Astrocyte of the spinal cord (primary cell): ENCODE data around the gene FGFBP3.

ENCODE experiments used
- DNase-seq: peaks from one replicate; pipeline ENCODE4 v3.0.0; 2011; ENCODE audit warnings: low read depth, low spot score
- H3K4me3 ChIP-seq: 2 replicates; pipeline ENCODE4 v1.5.1; 2011; ENCODE audit warnings: low read depth, mild to moderate bottlenecking, low read length, moderate library complexity
- in situ Hi-C: cut with HindIII; loops from 2 replicates; pipeline ENCODE4 v1.10.0; 2017; ENCODE audit warnings: low sequenced_read_pairs
- TF ChIP-seq, protein P1 (sequence below): IDR thresholded peaks from 2 replicates; pipeline ENCODE4 v1.5.1; 2012; ENCODE audit warnings: low read depth, mild to moderate bottlenecking, low read length, inconsistent platforms

The FGFBP3 gene, protein sequence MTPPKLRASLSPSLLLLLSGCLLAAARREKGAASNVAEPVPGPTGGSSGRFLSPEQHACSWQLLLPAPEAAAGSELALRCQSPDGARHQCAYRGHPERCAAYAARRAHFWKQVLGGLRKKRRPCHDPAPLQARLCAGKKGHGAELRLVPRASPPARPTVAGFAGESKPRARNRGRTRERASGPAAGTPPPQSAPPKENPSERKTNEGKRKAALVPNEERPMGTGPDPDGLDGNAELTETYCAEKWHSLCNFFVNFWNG

DNA sequence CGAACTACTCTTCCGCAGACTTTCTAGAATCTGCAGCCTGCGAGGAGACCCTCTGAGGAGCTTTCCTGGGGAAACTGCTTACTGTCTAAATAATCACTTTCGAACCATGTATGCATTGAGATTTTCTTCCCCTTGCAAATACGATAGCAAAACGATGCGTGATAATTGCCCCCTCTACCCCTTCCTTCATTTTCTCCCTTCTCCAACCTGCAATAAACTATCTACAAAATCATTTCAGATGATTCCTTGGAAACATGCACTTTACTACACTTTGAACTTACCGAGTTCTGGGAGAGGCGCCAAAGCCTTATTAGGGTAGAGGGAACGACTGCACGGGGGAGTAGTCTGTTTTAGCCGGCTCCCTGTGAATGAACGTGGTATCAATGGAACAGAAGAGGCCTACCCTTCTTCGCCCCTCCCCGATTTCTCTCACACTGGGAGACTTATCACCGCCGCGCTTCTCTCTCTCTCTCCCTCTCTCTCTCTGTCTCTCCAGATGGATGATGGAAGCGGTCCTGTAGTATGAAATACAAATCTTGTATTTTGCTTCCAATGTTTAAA is at the start of gene FGFBP3:
TSS of gene FGFBP3 (minus strand) at position 370 of the 561 bp plus-strand sequence. CDS start 517 bp downstream, outside the sequence.
- peak; percentile 55 for DNase-seq
- H3K4me3 ChIP-seq = peak within 1 kb of the TSS; percentile 67
- in situ Hi-C loops = no loop called here
- TF ChIP-seq, protein P1, sequence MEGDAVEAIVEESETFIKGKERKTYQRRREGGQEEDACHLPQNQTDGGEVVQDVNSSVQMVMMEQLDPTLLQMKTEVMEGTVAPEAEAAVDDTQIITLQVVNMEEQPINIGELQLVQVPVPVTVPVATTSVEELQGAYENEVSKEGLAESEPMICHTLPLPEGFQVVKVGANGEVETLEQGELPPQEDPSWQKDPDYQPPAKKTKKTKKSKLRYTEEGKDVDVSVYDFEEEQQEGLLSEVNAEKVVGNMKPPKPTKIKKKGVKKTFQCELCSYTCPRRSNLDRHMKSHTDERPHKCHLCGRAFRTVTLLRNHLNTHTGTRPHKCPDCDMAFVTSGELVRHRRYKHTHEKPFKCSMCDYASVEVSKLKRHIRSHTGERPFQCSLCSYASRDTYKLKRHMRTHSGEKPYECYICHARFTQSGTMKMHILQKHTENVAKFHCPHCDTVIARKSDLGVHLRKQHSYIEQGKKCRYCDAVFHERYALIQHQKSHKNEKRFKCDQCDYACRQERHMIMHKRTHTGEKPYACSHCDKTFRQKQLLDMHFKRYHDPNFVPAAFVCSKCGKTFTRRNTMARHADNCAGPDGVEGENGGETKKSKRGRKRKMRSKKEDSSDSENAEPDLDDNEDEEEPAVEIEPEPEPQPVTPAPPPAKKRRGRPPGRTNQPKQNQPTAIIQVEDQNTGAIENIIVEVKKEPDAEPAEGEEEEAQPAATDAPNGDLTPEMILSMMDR = no peak

DNA sequence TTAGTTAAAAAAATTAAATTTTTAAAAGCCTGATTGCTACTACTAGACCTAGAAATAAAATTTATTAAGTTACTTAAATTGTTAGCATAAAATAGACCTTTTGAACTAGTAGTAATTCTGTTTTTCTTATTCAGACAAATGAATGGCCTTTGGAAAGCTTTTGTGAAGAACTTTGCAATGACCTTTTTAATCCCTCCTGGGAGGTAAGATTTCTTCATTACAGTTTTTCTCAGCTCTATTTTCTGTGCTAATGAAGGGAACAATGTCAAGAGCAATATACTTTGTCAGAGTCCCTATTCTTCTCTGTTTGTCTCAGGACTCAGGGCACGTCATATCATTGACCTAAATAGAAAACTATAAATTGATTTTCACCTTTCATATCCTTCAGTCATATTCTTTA is 47.8 kb upstream of the FGFBP3 start:
- DNase-seq = no peak
- no peak overlapping the region for H3K4me3 ChIP-seq
- in situ Hi-C loops = no loop called here
- TF ChIP-seq, protein P1 = no peak

DNA sequence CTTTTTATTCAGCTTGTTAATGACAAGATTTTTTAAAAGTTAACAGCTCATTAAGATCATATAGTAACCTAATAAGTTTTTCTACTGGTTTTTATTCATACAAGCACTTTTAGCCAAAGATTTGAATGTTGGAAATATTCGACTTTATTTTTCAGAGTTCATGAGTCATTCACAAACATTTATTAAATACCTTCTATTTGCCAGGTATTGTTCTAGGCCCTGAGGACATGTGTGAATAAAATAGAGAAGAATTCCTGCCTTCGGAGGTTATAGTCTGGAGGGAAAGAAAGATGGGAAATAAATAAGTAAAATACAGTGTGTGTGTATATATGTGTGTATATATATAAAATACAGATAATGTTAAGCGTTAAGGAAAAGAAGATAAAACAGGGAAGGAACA is 45.8 kb upstream of the FGFBP3 start:
- TF ChIP-seq, protein P1 = no peak
- no peak for DNase-seq
- in situ Hi-C loops = no loop called here
- no peak overlapping the region for H3K4me3 ChIP-seq

DNA sequence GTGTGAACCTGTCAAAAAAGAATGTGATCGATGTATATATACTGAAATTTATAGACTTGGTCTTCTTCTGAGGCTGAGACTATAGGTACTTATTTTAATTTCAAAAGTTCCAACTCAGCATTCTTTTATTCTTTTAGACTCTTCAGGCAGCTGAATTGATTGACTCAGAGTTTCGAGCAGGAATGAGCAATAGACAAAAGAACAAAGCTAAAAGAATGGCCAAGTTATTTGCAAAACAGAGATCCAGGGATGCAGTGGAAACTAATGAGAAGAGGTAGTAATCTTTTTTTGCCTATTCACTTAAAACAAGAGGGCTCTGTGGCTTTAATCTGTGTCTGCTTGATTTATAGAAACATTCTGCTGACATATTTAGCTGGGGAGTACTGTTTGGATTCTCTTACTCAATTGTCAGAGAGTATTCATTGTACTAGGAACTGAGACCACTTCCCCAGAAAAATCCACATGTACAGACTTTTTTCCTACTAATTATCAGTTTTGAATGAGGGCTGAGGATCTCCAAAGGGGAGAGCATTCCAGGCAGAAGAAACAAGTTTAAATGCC is 44.4 kb upstream of the FGFBP3 start:
- in situ Hi-C loops = no loop called here
- no peak overlapping the region for H3K4me3 ChIP-seq
- TF ChIP-seq, protein P1 = no peak
- DNase-seq = no peak

DNA sequence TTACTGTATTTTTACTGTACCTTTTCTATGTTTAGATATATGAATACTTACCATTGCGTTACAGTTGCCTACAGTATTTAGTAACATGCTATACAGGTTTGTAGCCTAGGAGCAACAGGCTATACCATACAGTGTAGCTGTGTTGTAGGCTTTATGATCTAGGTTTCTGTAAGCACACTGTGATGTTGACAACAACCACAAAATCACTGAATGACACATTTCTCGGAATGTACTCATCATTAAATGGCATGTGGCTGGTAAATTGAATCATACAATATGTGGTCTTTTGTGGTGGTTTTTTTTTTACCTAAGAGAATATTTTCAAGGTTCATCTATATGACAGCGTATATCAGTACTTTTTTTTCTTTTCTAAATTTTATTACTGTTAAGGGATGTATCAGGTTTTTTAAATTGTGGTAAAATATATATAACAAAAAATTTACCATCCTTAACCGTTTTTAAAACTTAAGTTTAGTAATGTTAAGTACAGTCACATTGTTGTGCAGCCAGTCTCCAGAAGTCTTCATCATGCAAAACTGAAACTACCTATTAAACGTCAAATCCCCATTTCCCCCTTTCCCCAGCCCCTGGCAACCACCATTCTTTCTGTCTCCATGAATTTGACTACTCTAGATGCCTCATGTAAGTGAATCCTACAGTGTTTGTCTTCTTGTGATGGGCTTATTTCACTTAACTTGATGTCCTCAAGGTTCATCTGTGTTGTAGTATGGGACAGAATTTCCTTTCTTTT is 35.8 kb upstream of the FGFBP3 start:
- no peak overlapping the region for H3K4me3 ChIP-seq
- TF ChIP-seq, protein P1 = no peak
- DNase-seq = peak; percentile 54
- in situ Hi-C loops = no loop called here

DNA sequence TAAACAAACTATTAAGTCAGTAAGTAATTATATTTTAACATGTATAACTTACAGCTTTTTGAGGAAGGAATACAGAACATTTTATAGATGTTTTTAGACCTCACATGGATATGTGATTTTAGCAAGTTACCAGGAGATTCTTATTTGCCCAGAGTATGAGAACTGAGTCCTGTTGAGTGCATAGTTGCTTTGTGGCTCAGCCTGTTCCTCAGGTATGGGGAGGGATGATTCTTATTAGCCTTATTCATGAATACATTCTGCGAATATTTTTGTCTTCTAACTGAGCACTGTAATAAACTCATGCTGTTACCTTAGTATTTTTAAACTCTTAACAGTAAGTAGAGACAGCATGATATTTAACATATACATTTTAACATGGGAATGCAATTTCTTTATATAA is 32.1 kb upstream of the FGFBP3 start:
- TF ChIP-seq, protein P1 = no peak
- in situ Hi-C loops = no loop called here
- no peak overlapping the region for H3K4me3 ChIP-seq
- no peak for DNase-seq
